ENCODE results near the gene NELL1. TPM values are rescaled to one million over a fixed set of nuclear protein-coding genes. Genes with fewer than 3 reads are reported as not detected.

The NELL1 gene
- total RNA-seq, 2 experiments from 2014 or later, result not detected

GRCh38 chr11:20937826-20938225 is 268.4 kb downstream of the NELL1 start:
- H3K4me3 Mint-ChIP-seq, result no peak overlapping the region
- H3K36me3 Mint-ChIP-seq (ENCODE audit: low read depth), result no peaks in the 10 kb centered on the region
- CTCF ChIA-PET, result no interaction called here
- ATAC-seq (ENCODE audit: poor library complexity) (no peak), DNase-seq (no peak)
- intact Hi-C loops (cut with DNase I, micrococcal nuclease), result no loop called here
- no peak overlapping the region for H3K27ac Mint-ChIP-seq
- no peak overlapping the region for H3K27ac ChIP-seq (ENCODE audit: low read depth in 1 of 2, low read length in 2 of 2)
- H3K27me3 ChIP-seq (ENCODE audit: control insufficient read depth in 1 of 2, insufficient read depth in 2 of 2, low read length in 2 of 2), result no peaks in the 10 kb centered on the region
- no peaks in the 10 kb centered on the region for H3K9me3 Mint-ChIP-seq
- POLR2A ChIA-PET, result no interaction called here
- TF ChIP-seq, protein P1, sequence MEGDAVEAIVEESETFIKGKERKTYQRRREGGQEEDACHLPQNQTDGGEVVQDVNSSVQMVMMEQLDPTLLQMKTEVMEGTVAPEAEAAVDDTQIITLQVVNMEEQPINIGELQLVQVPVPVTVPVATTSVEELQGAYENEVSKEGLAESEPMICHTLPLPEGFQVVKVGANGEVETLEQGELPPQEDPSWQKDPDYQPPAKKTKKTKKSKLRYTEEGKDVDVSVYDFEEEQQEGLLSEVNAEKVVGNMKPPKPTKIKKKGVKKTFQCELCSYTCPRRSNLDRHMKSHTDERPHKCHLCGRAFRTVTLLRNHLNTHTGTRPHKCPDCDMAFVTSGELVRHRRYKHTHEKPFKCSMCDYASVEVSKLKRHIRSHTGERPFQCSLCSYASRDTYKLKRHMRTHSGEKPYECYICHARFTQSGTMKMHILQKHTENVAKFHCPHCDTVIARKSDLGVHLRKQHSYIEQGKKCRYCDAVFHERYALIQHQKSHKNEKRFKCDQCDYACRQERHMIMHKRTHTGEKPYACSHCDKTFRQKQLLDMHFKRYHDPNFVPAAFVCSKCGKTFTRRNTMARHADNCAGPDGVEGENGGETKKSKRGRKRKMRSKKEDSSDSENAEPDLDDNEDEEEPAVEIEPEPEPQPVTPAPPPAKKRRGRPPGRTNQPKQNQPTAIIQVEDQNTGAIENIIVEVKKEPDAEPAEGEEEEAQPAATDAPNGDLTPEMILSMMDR (IDR thresholded peaks at IDR 0.05), result no peak
- H3K36me3 ChIP-seq (ENCODE audit: insufficient read depth, low read length), result no peaks in the 10 kb centered on the region
- no peaks in the 10 kb centered on the region for H3K9me3 ChIP-seq (ENCODE audit: control insufficient read depth in 1 of 2, insufficient read depth in 1 of 2, low read length in 2 of 2)
- no peak overlapping the region for H3K4me3 ChIP-seq (ENCODE audit: low read length)
- H3K4me1 ChIP-seq (ENCODE audit: insufficient read depth, low read length), result no peaks in the 10 kb centered on the region
- H3K4me1 Mint-ChIP-seq (ENCODE audit: low read depth), result no peaks in the 10 kb centered on the region
- no peaks in the 10 kb centered on the region for H3K27me3 Mint-ChIP-seq

- TF ChIP-seq, protein P1 (IDR thresholded peaks at IDR 0.05), result no peak
- Histone ChIP-seq H3K27me3 (ENCODE audit: control insufficient read depth in 1 of 2, insufficient read depth in 2 of 2, low read length in 2 of 2) (no peaks in the 10 kb centered on the region), H3K36me3 (ENCODE audit: insufficient read depth, low read length) (no peaks in the 10 kb centered on the region), H3K27ac (ENCODE audit: low read depth in 1 of 2, low read length in 2 of 2) (no peak overlapping the region), H3K9me3 (ENCODE audit: control insufficient read depth in 1 of 2, insufficient read depth in 1 of 2, low read length in 2 of 2) (no peaks in the 10 kb centered on the region), H3K4me3 (ENCODE audit: low read length) (no peak overlapping the region), H3K4me1 (ENCODE audit: insufficient read depth, low read length) (no peaks in the 10 kb centered on the region)
- Mint-ChIP-seq H3K27ac (no peak overlapping the region), H3K36me3 (ENCODE audit: low read depth) (no peaks in the 10 kb centered on the region), H3K4me3 (no peak overlapping the region), H3K4me1 (ENCODE audit: low read depth) (no peaks in the 10 kb centered on the region), H3K9me3 (peaks cover 7% of the 10 kb centered on the region), H3K27me3 (no peaks in the 10 kb centered on the region)
- no peak for DNase-seq
- CTCF ChIA-PET, result no interaction called here
- intact Hi-C loops (cut with DNase I, micrococcal nuclease), result no loop called here
- POLR2A ChIA-PET, result no interaction called here
- ATAC-seq (ENCODE audit: poor library complexity), result no peak
These were observed 280.2 kb downstream of the NELL1 start for GRCh38 chr11:20949585-20949984.

DNA sequence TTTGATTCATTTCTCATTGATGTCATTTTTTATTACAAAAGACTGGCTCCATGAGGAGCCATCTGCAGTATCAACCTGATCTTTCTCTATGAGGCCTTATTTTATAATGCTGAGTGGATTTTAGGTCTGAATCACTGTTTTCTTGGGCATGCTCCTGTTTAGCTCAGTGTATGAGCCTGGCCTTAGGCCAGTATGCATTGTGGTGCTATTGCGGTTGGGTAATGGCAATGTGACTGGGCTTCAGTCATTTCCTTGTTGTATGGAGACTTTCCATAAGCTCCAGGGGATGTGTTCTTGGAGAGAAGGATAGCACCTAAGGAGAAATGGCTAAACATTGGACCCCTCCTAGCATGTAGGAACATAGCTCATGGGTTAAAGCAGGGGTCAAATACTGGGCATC is 293.2 kb downstream of the NELL1 start:
- no peak for DNase-seq

More for the DNA sequence above, 293.2 kb downstream of the NELL1 start:
- intact Hi-C loops (cut with DNase I, micrococcal nuclease), result no loop called here
- Histone ChIP-seq H3K4me1 (ENCODE audit: insufficient read depth, low read length) (no peaks in the 10 kb centered on the region), H3K4me3 (ENCODE audit: low read length) (no peak overlapping the region), H3K27me3 (ENCODE audit: control insufficient read depth in 1 of 2, insufficient read depth in 2 of 2, low read length in 2 of 2) (no peaks in the 10 kb centered on the region), H3K9me3 (ENCODE audit: control insufficient read depth in 1 of 2, insufficient read depth in 1 of 2, low read length in 2 of 2) (no peaks in the 10 kb centered on the region), H3K36me3 (ENCODE audit: insufficient read depth, low read length) (no peaks in the 10 kb centered on the region), H3K27ac (ENCODE audit: low read depth in 1 of 2, low read length in 2 of 2) (no peak overlapping the region)
- POLR2A ChIA-PET, result no interaction called here
- Mint-ChIP-seq H3K4me1 (ENCODE audit: low read depth) (no peaks in the 10 kb centered on the region), H3K9me3 (no peaks in the 10 kb centered on the region), H3K4me3 (no peak overlapping the region), H3K36me3 (ENCODE audit: low read depth) (no peaks in the 10 kb centered on the region), H3K27ac (no peak overlapping the region), H3K27me3 (no peaks in the 10 kb centered on the region)
- CTCF ChIA-PET, result no interaction called here
- TF ChIP-seq, protein P1 (IDR thresholded peaks at IDR 0.05), result no peak
- no peak for ATAC-seq (ENCODE audit: poor library complexity)
